CD4-positive, alpha-beta T cell treated with Interleukin-15 for 1 hour (primary cell): ENCODE results near the gene ARFRP1.

ENCODE experiments used
- DNase-seq: peaks from one replicate; pipeline ENCODE4 v3.0.0-alpha.2; 2020

The ARFRP1 gene

DNA sequence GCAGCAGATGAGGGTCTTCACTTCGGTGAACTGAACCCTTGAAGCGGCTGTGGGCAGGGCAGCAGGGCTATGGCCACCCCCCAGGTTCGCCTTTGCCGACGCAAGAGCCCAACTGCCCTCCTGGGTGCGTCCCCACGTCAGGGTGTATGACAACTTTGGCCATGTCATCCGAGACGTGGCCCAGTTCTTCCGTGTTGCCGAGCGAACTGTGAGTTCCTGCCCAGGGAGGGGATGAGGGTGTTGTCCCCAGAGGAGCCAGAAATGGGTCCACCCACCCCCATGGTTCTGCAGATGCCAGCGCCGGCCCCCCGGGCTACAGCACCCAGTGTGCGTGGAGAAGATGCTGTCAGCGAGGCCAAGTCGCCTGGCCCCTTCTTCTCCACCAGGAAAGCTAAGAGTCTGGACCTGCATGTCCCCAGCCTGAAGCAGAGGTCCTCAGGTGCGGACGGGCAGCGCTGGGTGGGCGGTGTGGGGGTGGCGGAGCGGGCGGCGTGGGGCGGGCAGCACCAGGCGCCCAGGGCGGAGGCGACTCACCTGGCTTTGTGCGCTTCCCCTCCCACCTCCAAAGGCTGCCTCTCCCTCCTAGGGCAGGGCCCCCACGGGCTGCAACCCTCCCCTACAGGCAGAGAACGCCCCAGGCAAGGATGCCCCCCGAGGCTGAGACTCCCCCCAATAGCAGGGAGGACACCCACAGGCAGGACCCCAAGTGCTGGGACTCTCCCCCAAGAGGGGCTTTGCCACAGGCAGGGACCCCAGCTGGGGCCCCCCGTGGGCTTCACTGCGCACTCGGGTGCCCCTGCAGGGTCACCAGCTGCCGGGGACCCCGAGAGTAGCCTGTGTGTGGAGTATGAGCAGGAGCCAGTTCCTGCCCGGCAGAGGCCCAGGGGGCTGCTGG, 17.5 kb downstream of the ARFRP1 start:
- DNase-seq, result no peak

- no peak for DNase-seq
These were observed 18.5 kb downstream of the ARFRP1 start for GRCh38 chr20:63689046-63690002.

DNA sequence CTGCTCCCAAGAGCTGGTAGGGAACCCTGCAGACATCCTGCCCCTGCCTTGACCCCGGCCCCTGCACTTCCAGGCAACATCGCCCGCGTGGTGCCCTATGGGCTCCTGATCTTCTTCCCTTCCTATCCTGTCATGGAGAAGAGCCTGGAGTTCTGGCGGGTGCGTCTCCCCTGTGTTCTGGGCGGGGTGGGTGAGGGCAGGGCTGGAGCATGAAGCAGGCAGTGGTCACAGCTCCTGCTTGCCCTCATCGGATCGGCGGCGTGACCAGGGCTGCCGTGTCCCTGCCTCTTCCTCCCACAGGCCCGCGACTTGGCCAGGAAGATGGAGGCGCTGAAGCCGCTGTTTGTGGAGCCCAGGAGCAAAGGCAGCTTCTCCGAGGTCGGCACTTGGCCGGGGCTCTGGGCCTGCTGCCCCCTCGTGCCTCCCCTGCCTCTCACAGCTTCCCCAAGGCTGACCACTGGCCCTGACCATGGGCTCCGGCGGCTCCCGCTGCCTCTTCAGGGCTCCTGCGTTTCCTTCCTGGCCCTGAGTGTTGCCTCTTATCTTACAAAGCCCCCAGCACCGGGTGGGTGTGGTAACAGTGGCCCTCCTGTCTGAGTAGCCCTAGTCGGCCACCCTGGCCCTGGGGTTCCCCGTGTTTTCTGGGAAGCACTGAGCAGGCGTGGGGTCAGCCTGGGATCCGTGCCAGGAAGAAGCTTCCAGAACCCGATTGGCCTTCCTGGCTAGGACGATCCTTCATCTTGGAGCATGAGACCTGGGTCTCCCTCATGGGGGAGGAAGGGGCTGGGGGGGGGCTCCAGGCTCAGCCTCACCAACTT, 19.3 kb downstream of the ARFRP1 start:
- no peak for DNase-seq

GRCh38 chr20:63687419-63688178, 20.2 kb downstream of the ARFRP1 start:
- no peak for DNase-seq

DNA sequence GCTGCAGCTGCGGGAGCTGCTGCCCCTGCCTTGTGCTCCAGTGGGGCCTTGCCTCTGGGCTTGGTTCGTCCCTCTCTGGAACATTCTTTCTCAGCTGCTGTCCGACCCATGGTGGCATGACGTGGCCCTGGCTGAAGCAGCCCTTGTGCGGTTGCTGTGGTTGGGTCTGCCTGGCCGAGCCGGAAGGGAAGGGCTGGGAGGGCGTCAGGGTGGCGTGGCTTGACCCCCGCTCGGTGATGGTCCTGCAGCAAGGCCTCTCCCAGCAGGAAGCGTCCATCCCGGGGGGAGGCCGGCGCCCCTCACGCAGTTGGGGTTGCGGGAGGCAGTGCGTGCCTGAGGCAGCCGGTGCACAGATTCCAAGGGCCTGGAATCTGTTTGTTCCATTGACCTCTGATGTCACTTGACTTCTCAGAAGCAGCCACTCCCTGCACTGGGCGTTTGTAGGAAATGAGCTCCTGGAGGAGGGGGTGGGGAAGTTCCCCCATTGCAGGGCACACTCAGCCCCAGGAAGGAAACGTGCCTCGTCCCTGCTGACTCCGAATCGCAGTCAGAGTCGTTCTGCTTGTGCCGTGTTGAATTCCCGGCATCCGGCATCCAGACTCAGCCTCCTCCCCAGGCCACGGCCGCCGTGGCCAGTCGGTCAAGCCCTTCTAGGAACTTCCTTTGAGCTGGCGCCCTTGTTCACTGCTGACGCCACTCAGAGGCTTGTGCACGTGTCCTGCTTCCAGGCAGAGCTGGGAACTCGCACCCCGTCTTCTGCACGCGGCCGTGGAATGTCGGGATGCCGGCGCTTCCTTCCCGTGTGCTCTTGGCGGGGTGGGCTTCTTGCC, 21.1 kb downstream of the ARFRP1 start:
- peak; percentile 82 for DNase-seq

- DNase-seq, result no peak
These were observed 21.7 kb downstream of the ARFRP1 start for GRCh38 chr20:63686094-63686491.

GRCh38 chr20:63685269-63686026, 22.3 kb downstream of the ARFRP1 start:
- DNase-seq, result no peak

DNA sequence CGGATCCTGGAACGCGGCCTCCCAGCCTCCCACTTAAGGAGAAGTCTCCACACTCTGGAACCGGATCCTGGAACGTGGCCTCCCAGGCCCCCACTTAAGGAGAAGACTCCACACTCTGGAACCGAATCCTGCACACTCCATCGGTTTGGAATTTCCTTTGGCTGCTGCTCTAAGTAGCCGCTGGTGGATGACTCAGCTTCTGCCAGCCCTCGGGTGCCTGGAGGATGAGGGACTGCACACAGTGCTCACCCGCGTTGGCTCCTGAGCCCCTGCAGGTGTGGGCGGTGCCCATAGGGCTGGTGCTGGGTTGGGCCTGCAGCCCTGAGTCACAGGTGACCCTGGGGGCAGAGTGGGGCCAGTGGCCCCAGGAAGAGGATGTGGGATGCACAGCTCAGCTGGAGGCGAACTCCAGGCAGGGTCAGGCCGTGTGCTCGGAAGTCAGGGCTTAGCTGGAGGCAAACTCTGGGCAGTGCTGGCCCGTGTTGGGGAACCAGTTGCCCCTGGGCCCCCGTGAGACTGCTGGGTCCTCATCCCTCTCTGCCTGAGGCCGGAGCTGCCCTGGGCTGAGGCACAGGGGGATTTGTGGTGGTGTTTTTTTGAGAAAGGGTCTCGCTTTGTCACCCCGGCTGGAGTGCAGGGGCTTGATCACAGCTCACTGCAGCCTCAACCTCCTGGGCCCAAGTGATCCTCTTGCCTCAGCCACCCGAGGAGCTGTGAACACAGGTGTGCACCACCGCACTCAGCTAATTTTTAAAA, 25.2 kb downstream of the ARFRP1 start:
- DNase-seq, result no peak

- DNase-seq, result no peak
These were observed 26.1 kb downstream of the ARFRP1 start for GRCh38 chr20:63681609-63682142.

DNA sequence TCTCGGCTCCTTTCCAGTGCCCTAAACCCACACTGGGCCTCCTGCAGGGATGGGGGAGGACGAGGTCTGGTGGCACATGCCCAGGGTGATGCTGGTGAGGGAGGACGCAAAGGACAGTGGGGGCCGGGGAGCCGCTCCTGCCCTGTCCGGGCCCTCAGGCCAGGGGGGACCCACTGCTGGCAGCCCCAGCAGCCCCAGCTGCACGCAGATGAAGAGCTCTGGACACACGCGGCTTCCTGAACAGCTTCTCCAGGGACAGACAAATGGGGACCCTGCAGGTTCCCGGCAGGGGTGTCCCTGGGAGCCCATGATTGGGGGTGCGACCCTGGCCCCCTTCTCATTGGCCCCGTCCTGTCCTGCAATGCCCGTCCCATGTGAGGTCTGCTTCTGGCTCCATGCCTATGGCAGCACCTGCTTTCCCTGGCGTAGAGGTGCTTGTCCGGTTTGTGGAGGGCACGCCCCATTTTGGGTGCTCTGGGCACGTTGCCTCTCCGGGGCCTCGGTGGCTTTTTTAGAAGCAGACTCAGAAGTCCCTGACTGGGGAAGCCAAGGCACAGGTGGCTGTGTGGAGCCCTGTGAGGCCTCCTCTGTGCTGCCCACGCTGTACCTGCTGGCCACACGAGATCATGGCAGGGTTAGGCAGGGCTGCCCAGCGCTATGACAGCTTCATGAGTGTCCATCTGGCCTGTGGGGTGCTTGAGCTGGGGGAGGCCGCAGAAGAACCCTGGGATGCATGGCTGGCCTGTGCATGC, 26.7 kb downstream of the ARFRP1 start:
- DNase-seq, result no peak

- no peak for DNase-seq
These were observed 27.3 kb downstream of the ARFRP1 start for GRCh38 chr20:63680427-63680826.

DNA sequence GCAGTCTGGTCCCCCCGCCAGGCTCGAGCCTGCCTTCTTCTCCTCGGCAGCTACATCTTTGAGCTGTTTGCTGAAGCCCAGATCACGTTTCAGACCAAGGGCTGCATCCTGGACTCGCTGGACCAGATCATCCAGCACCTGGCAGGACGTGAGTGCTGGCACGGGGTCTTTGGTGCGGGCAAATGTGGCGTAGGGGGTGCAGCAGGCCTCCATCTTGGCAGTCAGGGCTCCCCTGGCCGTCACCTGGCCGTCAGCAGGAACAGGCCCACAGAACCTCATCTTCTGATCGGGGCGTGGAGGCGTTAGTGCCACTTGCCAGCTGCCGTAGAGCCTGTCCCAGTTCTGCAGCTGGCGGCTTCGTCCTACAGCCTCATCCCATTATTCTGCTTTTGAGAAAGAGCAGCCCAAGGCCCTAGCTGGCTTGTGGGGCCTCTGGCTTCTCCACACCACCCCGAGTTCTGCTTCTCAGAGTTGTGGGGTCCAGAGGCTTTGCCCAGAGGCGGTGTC, 27.9 kb downstream of the ARFRP1 start:
- no peak for DNase-seq

DNA sequence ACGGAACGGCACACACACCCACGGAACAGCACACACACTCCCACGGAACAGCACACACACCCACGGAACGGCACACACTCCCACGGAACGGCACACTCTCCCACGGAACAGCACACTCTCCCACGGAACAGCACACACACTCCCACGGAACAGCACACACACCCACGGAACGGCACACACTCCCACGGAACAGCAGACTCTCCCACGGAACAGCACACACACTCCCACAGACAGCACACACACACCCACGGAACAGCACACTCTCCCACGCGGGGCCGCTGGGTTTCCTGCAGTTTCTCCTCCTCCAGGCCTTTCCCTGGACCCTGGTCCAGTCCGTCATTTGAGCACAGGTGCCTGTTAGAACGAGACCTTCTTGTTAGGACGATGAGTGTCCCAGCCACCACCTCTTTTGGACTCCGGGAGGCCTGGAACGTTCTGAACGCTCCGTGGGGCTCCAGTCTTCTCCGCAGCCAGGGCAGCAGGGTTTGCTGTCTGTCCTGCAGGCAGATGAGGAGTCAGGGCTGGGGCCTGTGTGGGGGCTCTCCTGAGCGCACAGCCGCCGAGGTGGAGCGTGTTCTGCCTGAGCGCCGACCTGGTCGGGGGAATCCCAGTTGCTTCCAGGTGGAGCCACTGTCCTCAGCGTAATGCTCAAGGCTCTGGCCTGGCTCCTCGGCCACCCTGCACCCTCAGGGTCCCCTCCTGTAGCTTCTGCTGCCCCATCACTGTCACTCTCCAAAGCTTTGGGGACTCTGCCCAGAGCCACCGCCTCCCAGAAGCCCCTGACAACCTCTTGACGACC, 28.9 kb downstream of the ARFRP1 start:
- no peak for DNase-seq

DNA sequence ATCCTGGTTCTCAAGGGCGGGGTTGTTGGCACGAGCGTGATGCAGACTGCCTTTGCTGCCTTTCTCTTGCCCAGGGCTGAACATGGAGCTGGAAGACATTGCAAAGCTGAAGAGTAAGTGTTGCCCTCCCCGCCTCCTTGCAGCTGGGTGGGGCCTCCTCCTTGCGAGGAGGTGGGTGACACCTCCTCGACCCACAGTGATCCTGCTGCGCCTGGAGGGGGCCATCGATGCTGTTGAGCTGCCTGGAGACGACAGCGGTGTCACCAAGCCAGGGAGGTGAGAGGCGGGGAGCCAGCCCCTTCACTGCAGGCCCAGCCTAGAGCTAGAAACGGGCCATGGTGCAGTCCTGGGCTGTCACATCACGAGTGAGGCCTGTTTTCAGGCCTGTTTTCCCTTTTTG, 29.7 kb downstream of the ARFRP1 start:
- DNase-seq, result no peak

- DNase-seq, result no peak
These were observed 32.0 kb downstream of the ARFRP1 start for GRCh38 chr20:63675681-63676368.

DNA sequence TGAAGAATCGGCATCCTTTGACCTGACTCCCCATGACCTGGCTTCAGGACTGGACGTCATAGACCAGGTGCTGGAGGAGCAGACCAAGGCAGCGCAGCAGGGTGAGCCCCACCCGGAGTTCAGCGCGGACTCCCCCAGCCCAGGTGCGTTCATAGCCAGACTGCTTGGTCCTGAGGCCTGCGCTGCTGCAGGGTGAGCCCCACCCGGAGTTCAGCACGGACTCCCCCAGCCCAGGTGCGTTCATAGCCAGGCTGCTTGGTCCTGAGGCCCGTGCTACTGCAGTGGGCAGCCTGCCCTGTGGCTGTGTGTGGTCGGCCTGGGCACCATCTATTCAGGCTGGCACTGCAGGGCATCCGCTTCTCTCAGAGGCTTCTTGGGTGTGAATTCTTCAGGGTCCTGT, 33.8 kb downstream of the ARFRP1 start:
- no peak for DNase-seq

- no peak for DNase-seq
These were observed 35.1 kb downstream of the ARFRP1 start for GRCh38 chr20:63672666-63673065.
